Prostate gland (tissue), 2 donors: Measurements from ENCODE around the gene TPX2.

Experiments used
- CTCF ChIP-seq, 4 experiments: fragments of 200-600 bp in 2 of 4; fragments of 450-650 bp in 2 of 4; sonication (generic) in 2 of 4; IDR thresholded peaks; 1 replicate in 3 of 4; 2 replicates in 1 of 4; pipeline ENCODE4 v1.5.1; 2016 to 2019; ENCODE audit warnings: antibody characterized with exemption in 4 of 4, mild to moderate bottlenecking in 2 of 4, moderate library complexity in 2 of 4
- POLR2A ChIP-seq: fragments of 450-650 bp; IDR thresholded peaks from one replicate; pipeline ENCODE4 v1.6.1; 2016; ENCODE audit warnings: antibody characterized with exemption, mild to moderate bottlenecking
- POLR2AphosphoS5 ChIP-seq: sonication (generic); formaldehyde crosslinking; IDR thresholded peaks from one replicate; pipeline ENCODE4 v1.6.1; 2017; ENCODE audit warnings: antibody characterized with exemption

GRCh38 chr20:31831211-31831610, 92.1 kb downstream of the TPX2 start:
- TF ChIP-seq CTCF (IDR thresholded peaks at IDR 0.05), result no peak
- TF ChIP-seq POLR2AphosphoS5, result no peak
- no peak for TF ChIP-seq POLR2A
